Endothelial cell (in vitro differentiated cells): Measurements from ENCODE around the gene CAMP. TPM values are rescaled to one million over a fixed set of nuclear protein-coding genes. Genes with fewer than 3 reads are reported as not detected.

Source experiments
- DNase-seq: peaks from one replicate; pipeline ENCODE4 v3.0.0; 2021; ENCODE audit warnings: low spot score
- H3K27ac Mint-ChIP-seq: one replicate; pipeline ENCODE4 v1.8.0; 2021; ENCODE audit warnings: mixed read lengths, inconsistent platforms; ENCODE audit not compliant: unreplicated experiment
- H3K27me3 Mint-ChIP-seq: one replicate; pipeline ENCODE4 v1.8.0; 2021; ENCODE audit warnings: mild to moderate bottlenecking, moderate library complexity, mixed read lengths, inconsistent platforms; ENCODE audit not compliant: unreplicated experiment
- H3K36me3 Mint-ChIP-seq: one replicate; pipeline ENCODE4 v1.8.0; 2021; ENCODE audit warnings: mild to moderate bottlenecking, low read depth, mixed read lengths, inconsistent platforms; ENCODE audit not compliant: unreplicated experiment
- H3K4me1 Mint-ChIP-seq: one replicate; pipeline ENCODE4 v1.8.0; 2021; ENCODE audit warnings: mild to moderate bottlenecking, mixed read lengths, inconsistent platforms; ENCODE audit not compliant: unreplicated experiment
- H3K4me3 Mint-ChIP-seq: one replicate; pipeline ENCODE4 v1.8.0; 2021; ENCODE audit warnings: mild to moderate bottlenecking, mixed read lengths, inconsistent platforms; ENCODE audit not compliant: unreplicated experiment
- H3K9me3 Mint-ChIP-seq: one replicate; pipeline ENCODE4 v1.8.0; 2021; ENCODE audit warnings: mixed read lengths, inconsistent platforms; ENCODE audit not compliant: unreplicated experiment
- total RNA-seq: library from RNA; stranded (reverse); fragmentation: NEBNext Ultra II Directional; extraction: Animal tissue kit (Norgen Biotek cat#: 25700); gene quantifications from one replicate; pipeline ENCODE4 v1.2.1, GENCODE V29; 2021; ENCODE audit not compliant: unreplicated experiment
- TF ChIP-seq, protein P1 (sequence below): fragments of 200-600 bp; sonication (generic); IDR thresholded peaks from one replicate; pipeline ENCODE4 v1.5.0; 2021; ENCODE audit warnings: antibody characterized with exemption; ENCODE audit not compliant: unreplicated experiment

The CAMP gene
- total RNA-seq, 1 donor from 2014 or later, result not detected

GRCh38 chr3:48218537-48218936 lies 4.8 kb upstream of the CAMP start:
- no peaks in the 10 kb centered on the region for H3K9me3 Mint-ChIP-seq
- H3K4me1 Mint-ChIP-seq, result no peaks in the 10 kb centered on the region
- no peak for DNase-seq
- TF ChIP-seq, protein P1, sequence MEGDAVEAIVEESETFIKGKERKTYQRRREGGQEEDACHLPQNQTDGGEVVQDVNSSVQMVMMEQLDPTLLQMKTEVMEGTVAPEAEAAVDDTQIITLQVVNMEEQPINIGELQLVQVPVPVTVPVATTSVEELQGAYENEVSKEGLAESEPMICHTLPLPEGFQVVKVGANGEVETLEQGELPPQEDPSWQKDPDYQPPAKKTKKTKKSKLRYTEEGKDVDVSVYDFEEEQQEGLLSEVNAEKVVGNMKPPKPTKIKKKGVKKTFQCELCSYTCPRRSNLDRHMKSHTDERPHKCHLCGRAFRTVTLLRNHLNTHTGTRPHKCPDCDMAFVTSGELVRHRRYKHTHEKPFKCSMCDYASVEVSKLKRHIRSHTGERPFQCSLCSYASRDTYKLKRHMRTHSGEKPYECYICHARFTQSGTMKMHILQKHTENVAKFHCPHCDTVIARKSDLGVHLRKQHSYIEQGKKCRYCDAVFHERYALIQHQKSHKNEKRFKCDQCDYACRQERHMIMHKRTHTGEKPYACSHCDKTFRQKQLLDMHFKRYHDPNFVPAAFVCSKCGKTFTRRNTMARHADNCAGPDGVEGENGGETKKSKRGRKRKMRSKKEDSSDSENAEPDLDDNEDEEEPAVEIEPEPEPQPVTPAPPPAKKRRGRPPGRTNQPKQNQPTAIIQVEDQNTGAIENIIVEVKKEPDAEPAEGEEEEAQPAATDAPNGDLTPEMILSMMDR, result no peak
- no peak overlapping the region for H3K27ac Mint-ChIP-seq
- H3K27me3 Mint-ChIP-seq, result peaks cover 6% of the 10 kb centered on the region
- H3K36me3 Mint-ChIP-seq, result no peaks in the 10 kb centered on the region
- H3K4me3 Mint-ChIP-seq, result no peak overlapping the region

- Mint-ChIP-seq H3K27ac (no peak overlapping the region), H3K36me3 (no peaks in the 10 kb centered on the region), H3K27me3 (peaks cover 8% of the 10 kb centered on the region), H3K9me3 (no peaks in the 10 kb centered on the region), H3K4me1 (no peaks in the 10 kb centered on the region), H3K4me3 (no peak overlapping the region)
- DNase-seq, result no peak
- TF ChIP-seq, protein P1, result no peak
Measured at GRCh38 chr3:48219543-48219942, 3.8 kb upstream of the CAMP start.

GRCh38 chr3:48220746-48221145 lies 2.5 kb upstream of the CAMP start:
- H3K9me3 Mint-ChIP-seq, result no peaks in the 10 kb centered on the region
- H3K4me1 Mint-ChIP-seq, result no peaks in the 10 kb centered on the region
- H3K27me3 Mint-ChIP-seq, result peaks cover 8% of the 10 kb centered on the region
- no peak overlapping the region for H3K27ac Mint-ChIP-seq
- TF ChIP-seq, protein P1, result no peak
- no peak for DNase-seq
- H3K36me3 Mint-ChIP-seq, result no peaks in the 10 kb centered on the region
- no peak overlapping the region for H3K4me3 Mint-ChIP-seq

DNA sequence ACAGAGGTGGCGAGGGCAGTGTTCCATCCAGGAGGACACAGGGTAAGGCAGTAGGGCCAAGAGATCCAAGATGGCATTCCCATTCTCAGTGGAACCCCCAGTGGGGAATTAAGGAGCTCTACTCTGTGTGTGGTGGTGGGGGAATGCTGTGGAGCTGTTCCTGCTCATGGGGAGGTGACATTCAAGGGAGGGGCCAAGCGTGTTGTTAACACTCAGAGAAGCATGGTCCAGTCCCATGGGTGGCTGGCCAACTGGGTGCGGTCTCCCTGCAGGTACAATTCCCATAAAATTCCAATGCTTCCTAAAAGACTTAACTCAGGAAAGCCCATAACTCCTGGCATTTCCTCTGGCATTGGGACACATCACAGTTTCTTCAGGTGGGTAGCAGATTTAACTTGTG lies 2.3 kb downstream of the CAMP start:
- TF ChIP-seq, protein P1, result no peak
- Mint-ChIP-seq H3K36me3 (peaks cover 3% of the 10 kb centered on the region), H3K4me3 (peak overlapping the region; percentile 21), H3K27ac (no peak overlapping the region), H3K4me1 (no peaks in the 10 kb centered on the region), H3K27me3 (peaks cover 7% of the 10 kb centered on the region), H3K9me3 (no peaks in the 10 kb centered on the region)
- no peak for DNase-seq

DNA sequence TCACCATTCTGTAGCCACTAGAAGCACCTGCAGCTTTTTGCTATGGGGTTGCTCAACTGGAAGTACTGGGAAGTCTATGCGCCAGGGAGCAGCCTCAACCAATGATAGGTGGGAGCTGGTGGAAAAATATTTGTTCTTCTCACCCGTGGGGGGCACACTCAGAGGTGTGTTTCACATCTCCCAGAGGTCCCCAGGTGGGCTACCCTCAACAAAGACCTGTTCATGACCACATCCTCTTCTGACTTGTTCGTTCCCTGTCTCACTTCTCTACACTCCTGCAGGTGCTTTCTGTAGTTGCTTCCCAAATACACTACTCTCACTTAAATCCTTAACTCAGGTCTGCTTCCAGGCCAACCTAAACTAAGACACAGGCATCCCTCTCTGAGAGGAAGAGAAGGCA lies 3.6 kb downstream of the CAMP start:
- no peak for DNase-seq
- peaks cover 3% of the 10 kb centered on the region for H3K36me3 Mint-ChIP-seq
- TF ChIP-seq, protein P1, result no peak
- peak overlapping the region; percentile 67 for H3K4me3 Mint-ChIP-seq
- no peaks in the 10 kb centered on the region for H3K4me1 Mint-ChIP-seq
- H3K27me3 Mint-ChIP-seq, result peaks cover 3% of the 10 kb centered on the region
- H3K27ac Mint-ChIP-seq, result no peak overlapping the region
- H3K9me3 Mint-ChIP-seq, result no peaks in the 10 kb centered on the region
